Dermis microvascular lymphatic vessel endothelial cell (primary cell): ENCODE results near the gene EFNA4. TPM values are rescaled to one million over a fixed set of nuclear protein-coding genes. Genes with fewer than 3 reads are reported as not detected.

Experiments
- DNase-seq, 2 donors: peaks; one replicate each; pipeline versions ENCODE4 v3.0.0 to v3.0.0-alpha.2; 2010; ENCODE audit warnings: low read depth in 2 of 2
- total RNA-seq: library from RNA; depleted of rRNA; stranded (reverse); fragments of >200 nt; gene quantifications from 2 replicates; pipeline ENCODE4 v1.2.1, GENCODE V29; 2014

The EFNA4 gene
- total RNA-seq, 1 donor from 2014 or later = 12.2 TPM

DNA sequence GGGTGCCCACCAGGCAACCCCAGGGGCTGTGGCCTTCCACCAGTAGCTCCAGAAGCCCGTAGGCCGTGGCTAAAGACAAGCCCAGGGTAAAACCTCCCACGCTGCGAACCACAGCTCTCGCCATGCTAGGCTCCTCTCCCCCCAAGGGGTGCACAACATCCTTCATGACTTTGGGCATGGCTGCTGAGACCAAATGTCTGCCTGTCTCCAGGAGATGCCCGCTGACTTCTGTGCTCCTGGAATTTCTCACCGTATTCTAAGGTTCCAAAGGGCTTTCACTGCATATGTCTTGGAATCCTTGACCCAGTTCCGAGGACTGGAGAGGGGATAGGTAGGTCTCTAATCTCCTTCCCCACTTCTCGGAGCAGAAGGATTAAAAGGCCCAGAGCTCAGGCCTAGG is 30.0 kb upstream of the EFNA4 start, which contains the start of the genes DCST1 and DCST2:
Gene DCST1 (plus strand): TSS at position 301 of the 400 bp plus-strand sequence. CDS start 213 bp downstream, outside the sequence.
Gene DCST2 (minus strand): TSS at position 258 of the 400 bp plus-strand sequence. CDS start 80 bp downstream, at position 178.
- no peak for DNase-seq

DNA sequence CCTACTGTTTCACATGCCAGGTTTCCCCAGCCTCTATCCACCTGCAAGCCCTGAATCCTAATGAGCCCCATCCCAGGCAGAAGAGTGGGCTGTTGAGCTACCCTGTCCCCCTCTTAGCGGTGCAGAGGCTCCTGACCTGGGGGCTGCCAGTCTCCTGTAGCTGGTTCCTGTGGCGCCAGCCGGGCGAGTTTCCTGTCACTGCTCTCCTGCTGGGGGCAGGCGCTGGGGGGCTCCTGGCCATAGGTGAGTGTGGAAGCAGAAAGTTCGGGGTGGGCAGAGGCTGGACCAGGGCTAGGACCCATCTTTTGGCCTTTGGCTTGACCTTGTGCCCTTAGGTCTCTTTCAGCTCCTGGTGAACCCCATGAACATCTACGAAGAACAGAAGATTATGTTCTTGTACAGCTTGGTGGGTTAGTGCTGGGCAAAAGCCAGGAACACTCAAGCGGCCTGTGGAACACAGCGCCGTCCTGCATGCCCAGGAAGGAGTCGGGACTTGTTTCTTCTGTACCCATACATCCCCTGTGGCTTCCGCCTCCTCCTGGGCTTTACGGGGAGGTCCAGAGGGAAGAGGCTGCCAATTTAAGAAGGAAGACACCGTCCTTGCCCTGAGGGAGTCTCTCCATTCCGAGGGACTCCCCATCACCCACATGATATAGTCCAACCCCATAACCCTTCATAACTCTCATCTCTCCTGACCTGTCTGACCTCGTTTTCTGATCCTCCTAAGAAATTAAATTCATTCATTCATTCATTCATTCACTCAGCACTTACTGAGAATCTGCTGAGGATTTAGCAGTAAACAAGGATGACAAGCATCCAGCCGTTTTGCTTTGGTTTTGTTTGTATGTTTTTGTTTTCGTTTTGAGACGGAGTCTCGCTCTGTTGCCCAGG is 29.0 kb upstream of the EFNA4 start:
- no peak for DNase-seq

DNA sequence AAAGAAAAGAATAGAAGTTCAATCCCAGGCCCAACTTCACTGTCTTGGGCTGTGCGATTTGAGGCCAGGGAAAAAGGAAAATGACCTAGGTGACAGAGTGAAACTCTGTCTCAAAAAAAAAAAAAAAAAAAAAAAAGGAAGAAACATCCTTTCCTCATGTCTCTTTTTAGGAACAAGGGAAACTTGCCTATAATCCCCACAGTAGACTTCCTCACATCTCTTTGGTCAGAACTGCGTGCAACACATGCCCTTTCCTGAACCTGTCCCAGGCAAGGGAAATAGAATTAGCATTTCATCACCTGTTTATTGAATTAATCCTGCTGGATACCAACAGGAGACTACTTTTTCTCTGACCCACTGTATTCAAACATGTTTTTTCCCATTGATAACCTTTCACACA is 27.6 kb upstream of the EFNA4 start:
- DNase-seq = no peak

DNA sequence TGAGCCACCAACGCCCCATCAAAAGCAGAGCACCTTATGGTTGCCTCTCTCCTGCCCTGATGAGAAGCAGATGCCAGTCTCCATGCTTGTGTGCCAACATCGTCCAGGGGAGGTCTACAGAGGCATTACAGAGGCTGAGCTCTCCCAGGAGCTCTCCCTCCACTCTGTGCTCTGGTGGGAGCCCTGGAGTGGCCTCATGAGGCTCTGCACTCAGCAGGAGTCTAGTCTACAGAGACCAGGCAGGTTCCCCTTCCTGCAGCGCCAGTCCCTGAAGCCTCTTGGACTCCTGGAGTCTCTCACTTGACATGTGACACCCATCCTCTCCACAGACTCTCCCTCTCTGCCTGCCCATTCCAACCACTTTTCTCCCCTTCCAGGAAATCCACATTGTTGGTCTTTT is 26.5 kb upstream of the EFNA4 start:
- no peak for DNase-seq

DNA sequence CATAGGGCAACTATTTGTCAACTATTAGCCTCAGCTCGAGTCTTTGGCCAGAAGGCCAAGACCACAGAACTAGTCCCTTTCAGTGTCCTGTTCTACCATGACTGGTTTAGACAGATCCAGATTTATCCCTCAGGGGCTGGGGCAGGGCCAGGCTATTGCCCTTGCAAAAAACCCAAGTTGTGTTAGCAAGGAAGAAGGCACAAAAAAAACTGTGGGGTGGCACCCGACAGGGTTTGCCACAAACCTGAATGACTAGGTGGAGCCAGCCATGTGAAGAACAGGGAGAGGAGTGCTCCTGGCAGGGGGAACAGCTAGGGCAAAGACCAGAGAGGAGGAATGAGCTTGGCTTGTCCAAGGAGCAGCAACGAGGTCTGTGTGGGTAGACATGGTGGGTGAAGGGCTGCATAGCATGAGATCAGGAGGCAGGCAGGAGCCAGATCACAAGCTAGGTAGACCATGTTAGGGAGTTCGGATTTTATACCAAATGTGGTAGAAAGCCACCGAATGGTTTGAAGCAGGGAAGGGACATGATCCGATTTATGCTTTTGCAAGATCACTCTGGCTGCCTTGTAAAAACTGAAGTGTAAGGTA is 25.6 kb upstream of the EFNA4 start:
- no peak for DNase-seq

DNA sequence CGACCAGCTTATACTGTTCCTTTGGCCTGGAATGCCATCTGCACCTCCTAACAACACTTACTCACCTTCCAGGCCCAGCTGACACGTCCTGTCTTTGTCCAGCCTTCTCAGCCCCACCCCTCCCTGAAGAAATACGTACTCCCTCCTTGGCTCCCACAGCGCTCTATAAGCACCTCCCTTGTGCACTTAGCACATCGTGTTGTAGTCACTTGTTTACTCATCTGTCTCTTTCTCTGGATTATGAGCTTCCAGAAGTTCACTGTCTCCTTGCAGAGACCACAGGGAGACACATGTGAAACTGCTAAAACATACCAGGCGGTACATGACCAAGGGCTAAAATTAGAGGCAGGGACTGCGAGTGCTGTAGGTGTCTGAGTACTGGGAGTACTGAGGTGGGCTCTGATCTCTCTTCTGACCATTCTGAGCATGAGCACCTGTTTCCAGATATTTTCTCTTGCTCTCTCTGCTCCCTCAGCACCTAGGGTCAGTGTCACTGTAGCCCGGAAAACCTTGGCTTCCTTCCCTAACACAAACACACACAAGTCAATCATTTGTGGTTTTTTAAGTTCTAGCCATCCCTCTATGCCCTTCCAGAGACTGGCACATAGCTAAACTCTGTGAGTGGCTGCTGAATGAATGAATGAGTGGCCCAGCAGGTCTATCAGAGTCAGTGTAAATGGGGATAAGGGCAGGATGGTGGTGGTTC is 24.8 kb upstream of the EFNA4 start:
- DNase-seq = no peak

DNA sequence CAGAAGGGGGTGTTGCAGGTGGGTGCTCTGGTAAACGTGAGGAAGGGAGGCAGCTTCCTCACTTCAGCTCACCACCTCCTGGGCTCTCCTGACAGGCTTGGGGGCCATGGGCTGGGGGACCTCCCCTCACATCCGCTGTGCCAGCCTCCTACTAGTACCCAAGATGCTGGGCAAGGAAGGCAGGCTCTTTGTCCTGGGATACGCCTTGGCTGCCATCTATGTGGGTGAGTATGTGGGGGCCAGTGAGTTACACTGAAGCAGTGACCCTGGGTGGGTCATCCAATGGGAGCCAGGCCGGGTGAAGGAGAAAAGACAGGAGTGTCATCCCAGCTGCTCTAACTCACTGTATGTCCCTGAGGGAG is 24.3 kb upstream of the EFNA4 start:
- no peak for DNase-seq

DNA sequence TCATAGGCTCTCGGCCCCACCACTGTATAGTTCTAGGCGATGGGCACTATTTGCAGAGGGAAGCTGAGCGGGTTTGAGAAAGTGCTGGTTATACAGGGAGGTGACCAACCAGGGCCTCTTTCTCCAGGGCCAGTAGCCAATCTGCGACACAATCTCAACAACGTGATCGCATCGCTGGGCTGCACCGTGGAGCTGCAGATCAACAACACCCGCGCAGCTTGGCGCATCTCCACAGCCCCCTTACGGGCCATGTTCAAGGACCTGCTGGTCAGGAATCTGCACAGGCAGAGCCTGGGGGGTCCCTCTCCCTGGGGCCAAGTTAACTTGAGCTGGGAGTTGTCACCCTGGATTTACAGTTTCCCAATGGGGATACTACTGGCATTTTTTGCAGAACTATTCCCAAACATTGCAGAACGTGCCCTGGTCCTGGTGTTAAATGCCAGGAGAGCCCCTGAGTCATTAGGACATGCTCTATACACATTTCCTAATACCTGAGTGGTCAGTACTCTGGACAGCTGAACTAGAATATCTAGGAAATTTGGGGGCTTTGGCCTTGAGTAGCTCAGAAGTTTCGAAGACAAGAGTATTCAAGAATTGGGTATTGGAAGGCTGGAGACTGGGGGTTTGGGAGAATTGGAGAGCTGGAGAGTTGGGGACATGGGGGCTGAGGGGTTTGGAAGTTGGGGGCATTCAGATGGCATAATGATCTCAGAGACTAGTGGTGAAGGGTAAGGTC is 23.0 kb upstream of the EFNA4 start:
- no peak for DNase-seq

DNA sequence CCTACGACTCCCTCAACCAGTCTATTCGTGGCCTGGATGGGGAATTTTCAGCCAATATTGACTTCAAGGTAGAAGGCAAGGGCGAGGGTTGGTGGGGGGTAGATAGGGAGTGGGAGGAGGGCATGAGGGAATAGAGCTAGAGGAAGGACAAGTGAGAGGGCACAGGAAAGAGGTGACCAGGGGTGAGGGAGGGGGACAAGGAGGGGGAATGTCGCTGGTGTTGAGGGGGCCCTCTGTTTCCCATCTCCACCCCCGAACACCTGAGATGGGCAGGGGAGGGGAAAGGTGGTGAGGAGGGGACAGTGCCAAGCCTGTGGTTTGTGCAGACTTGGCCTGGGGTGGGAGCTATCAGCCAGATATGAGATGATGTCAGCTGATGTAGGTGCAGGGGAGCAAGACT is 20.8 kb upstream of the EFNA4 start:
- DNase-seq = no peak

DNA sequence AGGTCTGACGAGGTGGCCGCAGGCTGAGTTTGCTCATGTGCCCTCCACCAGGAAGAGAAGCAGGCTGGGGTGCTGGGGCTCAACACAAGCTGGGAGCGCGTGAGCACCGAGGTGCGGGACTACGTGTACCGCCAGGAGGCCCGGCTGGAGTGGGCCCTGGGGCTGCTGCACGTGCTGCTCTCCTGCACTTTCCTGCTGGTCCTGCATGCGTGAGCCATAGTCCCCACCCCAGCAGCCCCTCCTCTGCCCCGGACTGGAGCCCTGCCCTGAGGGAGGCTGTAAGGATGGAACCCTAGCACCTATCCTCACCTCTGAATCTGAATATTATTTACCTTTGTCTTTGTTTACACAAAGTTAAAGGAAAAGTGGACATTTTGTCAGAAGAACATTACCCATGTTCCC is 20.2 kb upstream of the EFNA4 start:
- no peak for DNase-seq

DNA sequence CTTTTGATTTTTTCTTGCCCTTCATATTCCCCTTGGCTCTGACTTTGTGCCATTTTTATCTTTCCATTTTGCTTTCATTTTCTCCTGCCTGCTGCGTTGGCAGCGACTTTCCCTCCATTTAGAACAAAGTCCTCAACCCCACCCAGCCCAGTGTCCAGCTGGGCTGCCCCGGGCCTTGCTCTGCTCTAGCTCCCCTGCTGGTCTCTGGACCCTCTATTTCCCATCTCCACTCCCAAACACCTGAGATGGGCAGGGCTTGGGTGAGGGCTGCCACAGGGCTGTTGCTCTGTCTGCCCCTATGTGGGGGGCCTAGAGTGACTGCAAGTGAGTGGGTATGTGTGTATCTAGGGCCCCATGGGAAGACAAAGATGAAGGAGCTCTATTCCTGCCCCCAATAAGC is 19.7 kb upstream of the EFNA4 start:
- DNase-seq = no peak

DNA sequence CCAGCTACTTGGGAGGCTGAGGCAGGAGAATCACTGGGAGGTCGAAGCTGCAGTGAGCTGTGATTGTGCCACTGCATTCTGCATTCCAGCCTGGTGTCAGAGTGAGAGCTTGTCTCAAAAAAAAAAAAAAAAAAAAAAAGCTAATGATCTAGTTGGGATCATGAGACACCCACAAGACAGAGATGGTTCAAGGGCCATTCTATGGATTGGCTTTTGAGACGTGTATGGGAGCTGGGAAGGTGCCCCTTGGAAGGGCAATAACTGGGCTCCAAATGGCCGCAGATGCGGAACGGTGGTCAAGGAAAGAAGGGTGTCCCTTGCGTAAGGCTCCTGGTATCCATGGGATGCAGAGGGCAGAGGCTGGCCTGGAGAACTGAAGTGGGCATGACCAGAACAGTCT is 19.2 kb upstream of the EFNA4 start:
- no peak for DNase-seq

DNA sequence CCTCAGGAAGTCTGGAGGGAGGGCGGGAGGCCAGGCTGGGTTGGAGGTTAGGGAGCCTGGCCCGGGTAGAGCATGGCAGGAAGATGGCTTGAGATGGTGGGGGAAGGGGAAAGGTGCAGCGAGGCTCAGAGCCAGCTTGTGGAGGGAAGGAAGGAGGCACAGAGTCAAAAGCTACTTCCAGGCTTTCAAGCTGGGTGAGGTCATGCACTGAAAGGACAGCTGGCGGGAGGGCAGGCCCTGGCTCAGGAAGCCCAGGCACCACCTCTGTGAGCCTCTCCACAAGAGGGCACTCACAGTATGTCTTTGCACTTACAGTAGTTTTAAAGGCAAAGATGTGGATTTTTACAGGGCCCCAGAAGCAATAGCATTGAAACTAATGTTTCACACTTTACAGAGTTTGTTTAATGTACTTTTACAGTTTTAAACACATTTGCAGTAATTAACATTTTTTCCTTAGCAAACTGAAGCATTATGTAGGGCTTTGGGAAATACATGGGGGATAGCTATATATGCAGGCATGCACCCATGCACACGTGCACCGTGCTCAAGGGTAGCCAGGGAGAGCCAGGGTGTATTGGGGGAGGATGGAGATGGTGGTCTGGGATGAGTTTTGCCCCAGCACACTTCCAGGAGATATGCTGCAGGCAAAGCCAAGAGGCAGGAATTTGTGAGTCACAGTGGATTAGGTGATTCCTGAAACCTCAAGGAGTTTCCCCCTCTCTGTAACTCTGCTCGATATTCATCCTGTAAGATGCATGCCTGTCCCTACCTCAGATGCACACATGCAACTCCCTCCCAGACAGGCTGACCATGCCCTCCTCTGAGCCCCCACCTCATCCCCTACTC is 18.5 kb upstream of the EFNA4 start:
- peak; percentile 63 to 84 for DNase-seq

DNA sequence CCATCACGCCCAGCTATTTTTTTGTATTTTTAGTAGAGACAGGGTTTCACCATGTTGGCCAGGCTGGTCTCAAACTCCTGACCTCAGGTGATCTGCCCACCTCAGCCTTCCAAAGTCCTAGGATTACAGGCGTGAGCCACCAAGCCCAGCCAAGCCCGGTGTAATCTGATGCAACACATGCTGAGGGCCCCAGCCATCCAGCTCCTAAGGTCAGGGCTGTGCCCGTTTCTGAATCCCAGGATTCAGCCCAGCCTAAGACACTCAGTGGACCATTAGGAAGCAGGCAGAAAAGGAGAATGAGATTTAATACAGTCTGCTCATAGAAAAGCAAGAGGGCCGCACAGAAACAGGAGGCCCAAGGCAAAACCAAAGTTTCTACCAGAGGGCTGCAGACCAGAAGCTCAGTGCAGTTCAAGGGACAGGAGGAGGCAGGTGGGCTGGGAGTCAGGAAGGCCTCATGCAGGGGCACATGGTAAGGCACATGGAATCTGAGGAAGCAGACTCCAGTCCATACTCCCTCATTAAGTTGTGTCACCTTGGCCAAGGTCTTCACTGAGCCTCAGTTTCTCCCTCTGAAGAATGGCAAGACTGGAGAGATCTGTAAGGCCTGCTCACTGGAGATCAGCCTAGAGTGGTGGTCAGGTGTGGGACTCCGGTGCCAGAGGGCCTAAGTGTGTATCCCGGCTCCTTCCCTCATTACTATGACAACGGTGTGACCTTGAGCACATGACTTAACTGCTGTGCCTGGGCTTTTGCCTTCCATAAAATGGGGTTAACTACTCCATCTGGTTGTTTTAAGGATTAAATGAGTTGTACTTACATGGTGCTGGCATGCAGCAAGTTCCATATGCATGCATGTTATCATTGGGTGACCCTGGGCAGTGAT is 14.8 kb upstream of the EFNA4 start:
- no peak for DNase-seq

DNA sequence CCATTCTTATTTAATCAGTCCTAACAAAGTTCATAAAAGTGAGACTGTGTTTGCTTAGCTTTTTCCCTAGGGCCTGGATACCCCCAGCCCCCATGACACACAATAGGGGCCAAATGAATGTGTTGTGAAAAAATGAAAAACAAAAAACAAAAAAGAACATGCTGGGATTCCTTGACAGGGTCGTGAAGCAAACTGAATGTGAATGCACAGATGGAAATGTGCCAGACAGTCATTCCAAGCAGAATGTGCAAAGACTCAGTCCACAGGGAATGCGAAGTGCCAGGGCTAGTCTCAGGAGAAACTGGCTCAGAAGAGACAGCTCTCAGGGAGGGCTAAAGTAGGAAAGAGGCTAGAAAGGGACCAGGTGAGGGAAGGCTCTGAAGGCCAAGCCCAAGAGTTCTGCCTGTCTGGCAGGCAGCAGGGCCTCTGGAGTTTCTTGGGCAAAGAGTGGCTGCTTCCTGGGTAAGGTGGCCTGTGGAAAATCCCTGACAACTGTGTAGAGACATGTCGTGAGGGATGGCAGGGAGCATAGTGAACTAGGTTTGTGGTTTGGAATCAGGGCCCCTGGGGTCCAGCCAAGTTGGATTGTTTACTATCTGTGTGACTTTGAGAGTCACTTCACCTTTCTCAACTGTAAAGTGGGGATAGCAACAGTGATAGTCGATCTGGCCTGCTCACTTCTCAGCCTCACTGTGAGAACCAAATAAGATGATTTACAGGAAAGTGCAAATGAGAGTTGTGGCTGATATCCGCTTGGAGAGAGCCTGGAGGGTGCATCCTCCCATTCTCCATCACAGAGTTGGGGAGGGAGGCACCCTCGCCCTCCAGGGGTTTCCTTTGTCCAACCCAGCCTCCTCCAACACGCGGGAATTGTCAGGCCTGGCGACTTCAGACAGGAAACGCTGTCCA is 13.6 kb upstream of the EFNA4 start:
- DNase-seq = no peak

DNA sequence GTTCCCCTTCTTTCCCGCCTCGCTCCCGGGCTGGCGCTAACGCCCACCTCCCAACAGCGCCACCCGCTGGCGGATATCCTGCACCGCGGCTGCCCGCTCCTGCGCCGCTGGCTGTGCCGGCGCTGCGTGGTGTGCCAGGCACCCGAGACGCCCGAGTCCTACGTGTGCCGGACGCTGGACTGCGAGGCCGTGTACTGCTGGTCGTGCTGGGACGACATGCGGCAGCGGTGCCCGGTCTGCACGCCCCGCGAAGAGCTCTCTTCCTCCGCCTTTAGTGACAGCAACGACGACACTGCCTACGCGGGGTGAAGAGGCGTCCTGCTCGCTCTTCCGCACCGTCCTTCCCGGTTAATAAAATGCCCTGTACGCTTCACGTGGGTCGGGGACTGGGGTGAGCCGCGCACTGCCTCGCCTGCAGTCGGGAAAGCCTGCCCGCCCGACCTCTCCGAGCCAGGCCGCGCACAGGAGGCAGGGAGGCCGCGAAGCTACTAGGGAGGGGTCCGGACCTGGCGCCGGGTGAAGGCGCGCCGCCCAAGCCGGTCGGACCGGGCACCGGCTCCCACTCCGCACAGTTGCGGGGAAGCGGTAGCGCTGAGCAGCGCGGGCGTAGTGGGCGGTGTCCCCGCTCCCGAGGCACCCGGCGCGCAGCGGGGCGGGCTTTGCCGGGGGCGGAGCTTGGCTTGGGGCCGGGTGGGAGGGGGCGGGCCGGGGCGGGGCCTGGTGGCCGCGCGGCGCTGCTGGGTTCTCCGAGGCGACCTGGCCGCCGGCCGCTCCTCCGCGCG is 12.8 kb upstream of the EFNA4 start, which contains the start of gene ADAM15:
Gene ADAM15 (plus strand): TSS at position 757 of the 782 bp plus-strand sequence. CDS start 71 bp downstream, outside the sequence.
- DNase-seq = peak; percentile 55 to 83

DNA sequence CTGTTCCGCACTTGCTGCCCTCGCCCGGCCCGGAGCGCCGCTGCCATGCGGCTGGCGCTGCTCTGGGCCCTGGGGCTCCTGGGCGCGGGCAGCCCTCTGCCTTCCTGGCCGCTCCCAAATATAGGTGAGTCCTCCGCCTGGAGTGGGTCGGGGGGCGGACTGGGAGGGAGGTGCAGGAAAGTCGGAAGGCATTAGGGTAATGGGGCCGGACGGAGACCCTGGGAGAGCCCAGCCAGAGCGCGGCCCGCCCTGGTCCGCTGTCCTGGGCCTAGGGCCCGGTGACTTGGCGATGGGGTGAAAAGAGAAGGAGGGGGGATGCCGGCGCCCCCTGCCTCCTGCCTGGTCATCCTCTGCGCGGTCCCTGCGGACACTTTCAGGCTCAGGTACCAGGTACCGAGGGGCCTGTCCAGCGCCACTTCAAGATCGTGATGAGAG is 12.2 kb upstream of the EFNA4 start:
- DNase-seq = peak in 1 of 2 donors; percentile 17
